Osteoblast (primary cell): ENCODE data around the gene SIRT5. TPM values are rescaled to one million over a fixed set of nuclear protein-coding genes. Genes with fewer than 3 reads are reported as not detected.

Experiments used
- DNase-seq: peaks from one replicate; pipeline ENCODE4 v3.0.0; 2011; ENCODE audit warnings: low spot score, mixed read lengths; ENCODE audit not compliant: insufficient read length; ENCODE audit errors: missing footprints
- H2AFZ ChIP-seq: 2 replicates; pipeline ENCODE4 v1.6.0; 2011; ENCODE audit warnings: mild to moderate bottlenecking, low read length
- H3K27ac ChIP-seq: 2 replicates; pipeline ENCODE4 v1.5.1; 2011; ENCODE audit warnings: mild to moderate bottlenecking, low read depth, low read length, moderate library complexity
- H3K27me3 ChIP-seq: 2 replicates; pipeline ENCODE4 v1.6.0; 2012; ENCODE audit warnings: mild to moderate bottlenecking, control low read depth, inconsistent platforms, low read length, moderate library complexity; ENCODE audit not compliant: insufficient read depth
- H3K36me3 ChIP-seq: 2 replicates; pipeline ENCODE4 v1.5.1; 2011; ENCODE audit warnings: mild to moderate bottlenecking, low read length, control low read depth, moderate library complexity; ENCODE audit not compliant: insufficient read depth
- H3K4me1 ChIP-seq: 2 replicates; pipeline ENCODE4 v1.5.1; 2011; ENCODE audit warnings: mild to moderate bottlenecking, low read length, control low read depth, moderate library complexity; ENCODE audit not compliant: insufficient read depth
- H3K4me2 ChIP-seq: 2 replicates; pipeline ENCODE4 v1.6.0; 2011; ENCODE audit warnings: mild to moderate bottlenecking, low read length; ENCODE audit not compliant: insufficient read depth
- H3K4me3 ChIP-seq: fragments of 200-600 bp; sonication (generic); 3 replicates; pipeline ENCODE4 v1.5.1; 2012; ENCODE audit warnings: mild to moderate bottlenecking, low read length, inconsistent platforms; ENCODE audit not compliant: insufficient read depth
- H3K79me2 ChIP-seq: 2 replicates; pipeline ENCODE4 v1.6.0; 2012; ENCODE audit warnings: mild to moderate bottlenecking, low read length, control low read depth, inconsistent platforms; ENCODE audit not compliant: insufficient read depth
- H3K9me3 ChIP-seq: 2 replicates; pipeline ENCODE4 v1.5.1; 2011; ENCODE audit warnings: low read depth, low read length, control low read depth
- H4K20me1 ChIP-seq: 2 replicates; pipeline ENCODE4 v1.6.0; 2012; ENCODE audit warnings: mild to moderate bottlenecking, low read length, control low read depth; ENCODE audit not compliant: insufficient read depth
- total RNA-seq: library from RNA; depleted of rRNA; stranded (reverse); fragments of >200 nt; gene quantifications from 2 replicates; pipeline ENCODE4 v1.2.3, GENCODE V29; 2012
- TF ChIP-seq, protein P1 (sequence below): IDR thresholded peaks from 2 replicates; pipeline ENCODE4 v1.5.1; 2011; ENCODE audit warnings: mild to moderate bottlenecking, low read depth, low read length, moderate library complexity; ENCODE audit errors: extremely low read depth

Gene SIRT5
- total RNA-seq, 1 donor, result 9.0 TPM

DNA sequence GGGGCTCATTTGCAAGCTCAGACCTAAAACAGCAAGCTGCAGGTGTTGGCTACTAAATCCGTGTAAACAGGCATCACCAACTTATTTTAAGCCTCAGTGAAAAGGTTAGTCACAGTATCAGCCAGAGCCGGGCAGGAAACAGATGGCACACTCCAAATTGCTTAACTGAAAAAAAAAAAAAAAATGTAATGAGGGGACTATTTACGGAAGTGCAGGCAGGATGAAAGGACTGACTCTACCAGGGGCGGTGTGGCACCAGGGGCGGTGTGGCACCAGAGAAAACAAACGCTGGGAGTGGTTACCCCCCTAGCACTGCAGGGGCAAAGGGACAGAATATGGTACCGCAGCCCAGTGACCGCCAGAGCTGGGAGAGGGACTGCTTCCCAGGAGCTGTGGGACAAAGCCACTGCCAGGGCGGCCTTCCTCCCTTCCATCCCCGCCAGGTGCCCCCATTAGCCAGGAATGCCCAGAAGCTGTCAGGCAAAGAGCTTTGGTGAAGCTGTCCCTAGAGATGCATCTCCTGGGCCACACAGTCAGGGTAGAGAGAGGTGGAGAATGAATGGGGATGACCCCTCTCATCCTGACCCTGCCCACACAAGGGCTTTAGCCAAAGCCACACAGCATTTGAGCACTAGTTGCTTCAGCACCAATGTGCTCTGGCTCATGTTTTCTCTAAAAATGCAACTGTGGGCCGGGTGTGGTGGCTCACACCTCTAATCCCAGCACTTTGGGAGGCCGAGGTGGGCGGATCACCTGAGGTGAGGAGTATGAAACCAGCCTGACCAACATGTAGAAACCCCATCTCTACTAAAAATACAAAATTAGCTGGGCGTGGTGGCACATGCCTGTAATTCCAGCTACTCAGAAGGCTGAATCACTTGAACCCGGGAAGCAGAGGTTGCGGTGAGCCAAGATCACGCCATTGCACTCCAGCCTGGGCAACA, 47.4 kb upstream of the SIRT5 start:
- H3K79me2 ChIP-seq, result no peaks in the 10 kb centered on the region
- H3K36me3 ChIP-seq, result no peaks in the 10 kb centered on the region
- peak; percentile 69 for DNase-seq
- H4K20me1 ChIP-seq, result no peaks in the 10 kb centered on the region
- TF ChIP-seq, protein P1, sequence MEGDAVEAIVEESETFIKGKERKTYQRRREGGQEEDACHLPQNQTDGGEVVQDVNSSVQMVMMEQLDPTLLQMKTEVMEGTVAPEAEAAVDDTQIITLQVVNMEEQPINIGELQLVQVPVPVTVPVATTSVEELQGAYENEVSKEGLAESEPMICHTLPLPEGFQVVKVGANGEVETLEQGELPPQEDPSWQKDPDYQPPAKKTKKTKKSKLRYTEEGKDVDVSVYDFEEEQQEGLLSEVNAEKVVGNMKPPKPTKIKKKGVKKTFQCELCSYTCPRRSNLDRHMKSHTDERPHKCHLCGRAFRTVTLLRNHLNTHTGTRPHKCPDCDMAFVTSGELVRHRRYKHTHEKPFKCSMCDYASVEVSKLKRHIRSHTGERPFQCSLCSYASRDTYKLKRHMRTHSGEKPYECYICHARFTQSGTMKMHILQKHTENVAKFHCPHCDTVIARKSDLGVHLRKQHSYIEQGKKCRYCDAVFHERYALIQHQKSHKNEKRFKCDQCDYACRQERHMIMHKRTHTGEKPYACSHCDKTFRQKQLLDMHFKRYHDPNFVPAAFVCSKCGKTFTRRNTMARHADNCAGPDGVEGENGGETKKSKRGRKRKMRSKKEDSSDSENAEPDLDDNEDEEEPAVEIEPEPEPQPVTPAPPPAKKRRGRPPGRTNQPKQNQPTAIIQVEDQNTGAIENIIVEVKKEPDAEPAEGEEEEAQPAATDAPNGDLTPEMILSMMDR, result no peak
- no peak overlapping the region for H3K27ac ChIP-seq
- peaks cover 10% of the 10 kb centered on the region for H3K4me1 ChIP-seq
- H3K27me3 ChIP-seq, result no peaks in the 10 kb centered on the region
- H2AFZ ChIP-seq, result peak overlapping the region; percentile 68
- no peak overlapping the region for H3K4me3 ChIP-seq
- H3K4me2 ChIP-seq, result no peak overlapping the region
- no peaks in the 10 kb centered on the region for H3K9me3 ChIP-seq

DNA sequence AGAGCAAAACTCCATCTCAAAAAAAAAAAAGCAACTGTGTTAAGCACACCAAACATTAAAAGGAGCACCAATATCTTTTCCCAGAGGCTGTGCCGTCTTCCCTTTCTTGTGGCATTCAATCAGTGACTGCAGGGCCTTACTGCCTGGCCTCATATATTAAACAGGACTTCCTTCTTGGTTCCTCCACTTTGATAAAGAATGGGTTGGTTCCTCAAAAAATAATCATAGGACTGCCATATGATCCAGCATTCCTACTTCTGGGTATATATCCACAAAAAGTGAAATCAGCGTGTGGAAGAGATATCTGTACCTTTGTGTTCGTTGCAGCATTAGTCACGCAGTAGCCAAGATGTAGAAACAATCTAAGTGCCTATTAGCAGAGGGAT, 46.7 kb upstream of the SIRT5 start:
- no peak for DNase-seq
- Histone ChIP-seq H3K9me3 (no peaks in the 10 kb centered on the region), H3K27ac (no peak overlapping the region), H2AFZ (no peak overlapping the region), H4K20me1 (no peaks in the 10 kb centered on the region), H3K36me3 (no peaks in the 10 kb centered on the region), H3K4me2 (no peak overlapping the region), H3K4me1 (peaks cover 10% of the 10 kb centered on the region), H3K79me2 (no peaks in the 10 kb centered on the region), H3K4me3 (no peak overlapping the region), H3K27me3 (no peaks in the 10 kb centered on the region)
- TF ChIP-seq, protein P1, result no peak

DNA sequence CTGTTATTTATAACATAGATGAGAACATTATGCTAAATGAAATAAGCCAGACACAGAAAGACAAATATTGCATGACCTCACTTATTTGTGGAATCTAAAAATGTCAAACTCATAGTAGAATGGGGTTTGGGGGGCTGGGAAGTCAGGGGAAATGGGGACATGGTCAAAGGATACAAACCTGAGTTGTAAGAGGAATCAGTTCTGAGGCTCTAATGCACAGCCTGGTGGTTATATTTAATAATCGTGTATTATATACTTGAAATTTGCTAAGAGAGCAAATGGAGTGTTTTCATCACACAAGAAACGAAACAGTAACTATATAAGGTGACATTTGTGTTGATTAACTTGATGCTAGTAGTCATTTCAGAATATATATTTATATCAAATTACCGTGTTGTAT, 46.2 kb upstream of the SIRT5 start:
- H3K9me3 ChIP-seq, result no peaks in the 10 kb centered on the region
- H3K79me2 ChIP-seq, result no peaks in the 10 kb centered on the region
- peaks cover 6% of the 10 kb centered on the region for H3K4me1 ChIP-seq
- TF ChIP-seq, protein P1, result no peak
- H3K36me3 ChIP-seq, result no peaks in the 10 kb centered on the region
- no peak overlapping the region for H2AFZ ChIP-seq
- H3K4me2 ChIP-seq, result no peak overlapping the region
- no peaks in the 10 kb centered on the region for H4K20me1 ChIP-seq
- H3K27me3 ChIP-seq, result no peaks in the 10 kb centered on the region
- H3K4me3 ChIP-seq, result no peak overlapping the region
- no peak overlapping the region for H3K27ac ChIP-seq
- no peak for DNase-seq

DNA sequence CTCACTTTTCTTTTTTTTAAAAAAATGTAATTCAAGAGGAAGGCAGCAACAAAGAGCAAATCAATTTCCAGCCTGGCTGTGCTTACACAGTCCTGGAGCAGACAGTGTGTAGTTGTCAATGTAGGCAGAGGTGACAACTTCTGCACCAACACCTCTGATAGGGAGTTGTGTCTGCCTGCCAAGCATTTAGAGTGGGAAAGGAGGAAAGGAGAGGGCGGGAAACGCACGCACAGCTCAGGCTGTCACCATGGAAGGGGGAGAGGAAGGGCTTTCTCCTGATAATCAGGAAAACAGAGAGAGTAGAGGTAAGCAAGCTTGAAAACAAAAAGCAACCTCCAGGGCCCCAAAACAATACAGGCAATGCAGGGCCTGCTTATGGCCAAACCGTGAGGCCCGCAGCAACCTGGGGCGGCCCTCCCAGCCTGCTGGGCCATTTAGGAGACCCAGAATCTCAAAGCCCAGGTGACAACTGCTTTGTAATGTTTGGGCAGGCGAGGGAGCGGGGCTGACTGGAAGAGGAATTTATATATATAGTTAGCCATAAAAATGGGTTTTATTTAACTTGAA, 45.5 kb upstream of the SIRT5 start:
- no peaks in the 10 kb centered on the region for H3K27me3 ChIP-seq
- H3K4me3 ChIP-seq, result no peak overlapping the region
- H3K36me3 ChIP-seq, result no peaks in the 10 kb centered on the region
- H3K79me2 ChIP-seq, result no peaks in the 10 kb centered on the region
- no peak for DNase-seq
- no peak overlapping the region for H2AFZ ChIP-seq
- H3K4me2 ChIP-seq, result no peak overlapping the region
- H3K9me3 ChIP-seq, result no peaks in the 10 kb centered on the region
- peaks cover 6% of the 10 kb centered on the region for H3K4me1 ChIP-seq
- no peak overlapping the region for H3K27ac ChIP-seq
- TF ChIP-seq, protein P1, result no peak
- H4K20me1 ChIP-seq, result no peaks in the 10 kb centered on the region
